ENCODE measurements around the gene SLC39A6.
"Not testable (repeated sequence)": the region's sequence is repeated elsewhere in the genome, so short reads cannot be mapped to it uniquely, and the experiment has no call there.

SLC39A6 gene

DNA sequence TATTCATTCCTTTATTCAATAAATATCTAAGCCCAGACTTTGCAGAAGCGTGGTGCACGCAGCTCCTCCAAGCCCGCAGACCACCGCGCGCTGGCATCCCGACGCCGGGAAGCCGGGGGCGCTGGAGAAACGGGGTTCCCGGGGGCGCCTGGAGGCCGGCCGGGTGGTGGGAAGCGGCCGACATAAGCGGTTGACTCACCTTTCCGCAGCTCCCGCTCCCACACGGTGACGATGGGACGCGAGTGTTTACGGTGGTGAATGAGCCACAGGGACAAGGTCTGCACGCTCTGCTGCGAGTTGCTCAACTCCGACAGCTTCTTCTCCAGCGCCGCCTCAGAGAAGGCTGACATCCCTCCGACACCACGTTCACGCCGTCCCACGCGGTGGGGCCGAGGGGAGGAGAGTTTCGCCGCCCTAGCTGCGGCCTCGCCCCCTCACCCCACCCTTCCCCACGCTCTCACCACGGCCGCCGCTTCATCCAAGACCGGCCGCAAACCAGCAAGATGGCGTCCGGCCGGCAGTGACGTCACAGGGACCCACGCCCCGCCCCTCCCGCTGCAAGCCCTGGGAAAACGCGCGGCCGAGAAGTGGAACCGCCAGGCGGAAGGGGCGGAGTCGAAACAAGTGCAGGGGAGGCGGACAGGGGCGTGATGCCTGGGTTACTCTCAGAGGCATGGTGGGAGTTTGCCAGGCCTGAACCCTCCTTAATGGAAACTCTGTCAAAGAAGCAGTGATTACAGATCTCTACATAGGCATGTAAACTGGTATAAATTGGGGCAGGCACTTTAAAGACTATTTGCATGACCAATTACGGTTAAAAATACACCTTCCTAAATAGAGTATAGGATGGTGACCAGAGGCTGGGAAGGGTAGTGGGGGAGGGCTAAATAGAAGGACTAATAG is 61.8 kb downstream of the SLC39A6 start, which contains the start of gene RPRD1A:
Gene RPRD1A, minus strand, starts transcription at position 505 of the 903 bp plus-strand sequence. Its CDS starts 155 bp downstream, at position 350.
- H3K4me3 ChIP-seq (ENCODE audit: low read depth, low read length) = peak within 1 kb of the TSS; percentile 87
- TF ChIP-seq, protein P1, sequence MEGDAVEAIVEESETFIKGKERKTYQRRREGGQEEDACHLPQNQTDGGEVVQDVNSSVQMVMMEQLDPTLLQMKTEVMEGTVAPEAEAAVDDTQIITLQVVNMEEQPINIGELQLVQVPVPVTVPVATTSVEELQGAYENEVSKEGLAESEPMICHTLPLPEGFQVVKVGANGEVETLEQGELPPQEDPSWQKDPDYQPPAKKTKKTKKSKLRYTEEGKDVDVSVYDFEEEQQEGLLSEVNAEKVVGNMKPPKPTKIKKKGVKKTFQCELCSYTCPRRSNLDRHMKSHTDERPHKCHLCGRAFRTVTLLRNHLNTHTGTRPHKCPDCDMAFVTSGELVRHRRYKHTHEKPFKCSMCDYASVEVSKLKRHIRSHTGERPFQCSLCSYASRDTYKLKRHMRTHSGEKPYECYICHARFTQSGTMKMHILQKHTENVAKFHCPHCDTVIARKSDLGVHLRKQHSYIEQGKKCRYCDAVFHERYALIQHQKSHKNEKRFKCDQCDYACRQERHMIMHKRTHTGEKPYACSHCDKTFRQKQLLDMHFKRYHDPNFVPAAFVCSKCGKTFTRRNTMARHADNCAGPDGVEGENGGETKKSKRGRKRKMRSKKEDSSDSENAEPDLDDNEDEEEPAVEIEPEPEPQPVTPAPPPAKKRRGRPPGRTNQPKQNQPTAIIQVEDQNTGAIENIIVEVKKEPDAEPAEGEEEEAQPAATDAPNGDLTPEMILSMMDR (IDR thresholded peaks at IDR 0.05; ENCODE audit: low read depth, low read length) = no peak

DNA sequence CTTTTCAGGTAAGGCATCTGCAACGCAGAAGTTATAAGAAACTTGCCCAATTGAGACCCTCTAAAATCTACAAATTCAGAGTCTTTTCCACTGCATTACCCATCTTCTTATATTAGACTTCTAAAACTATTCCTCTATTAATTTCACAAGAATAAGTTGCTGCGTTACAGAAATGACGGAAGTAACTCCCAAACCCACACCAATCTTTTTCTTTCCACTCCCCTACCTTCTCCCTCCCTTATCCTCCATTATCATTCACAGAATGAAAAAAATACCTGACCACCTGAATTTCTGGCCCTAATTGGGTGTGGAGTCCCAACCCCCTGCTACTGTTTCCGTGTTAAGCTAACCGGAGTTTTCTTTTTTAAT is 62.5 kb downstream of the SLC39A6 start:
- TF ChIP-seq, protein P1 (IDR thresholded peaks at IDR 0.05; ENCODE audit: low read depth, low read length) = no peak

DNA sequence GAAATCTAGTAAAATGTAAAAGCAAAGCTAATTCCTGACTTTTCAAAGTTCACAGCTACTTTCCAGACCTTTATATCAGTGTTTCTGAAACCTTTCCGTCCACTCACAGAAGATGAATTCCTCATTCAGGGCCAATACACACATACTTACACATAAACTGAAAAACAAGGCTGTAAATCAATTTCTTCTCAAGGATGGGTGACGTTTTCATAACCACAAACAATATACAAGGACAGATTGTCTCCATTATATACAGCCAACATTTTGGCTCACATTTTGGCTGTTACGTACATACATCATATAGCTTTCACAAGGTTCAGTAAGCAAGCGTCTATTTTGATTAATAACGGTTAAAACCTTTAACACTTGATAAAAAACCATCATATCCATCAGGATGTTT is 63.1 kb downstream of the SLC39A6 start:
- TF ChIP-seq, protein P1 (IDR thresholded peaks at IDR 0.05; ENCODE audit: low read depth, low read length) = no peak
- peak overlapping the region; percentile 87 for H3K4me3 ChIP-seq (ENCODE audit: low read depth, low read length)

More for the DNA sequence above, 62.5 kb downstream of the SLC39A6 start:
- H3K4me3 ChIP-seq (ENCODE audit: low read depth, low read length) = peak overlapping the region; percentile 87

DNA sequence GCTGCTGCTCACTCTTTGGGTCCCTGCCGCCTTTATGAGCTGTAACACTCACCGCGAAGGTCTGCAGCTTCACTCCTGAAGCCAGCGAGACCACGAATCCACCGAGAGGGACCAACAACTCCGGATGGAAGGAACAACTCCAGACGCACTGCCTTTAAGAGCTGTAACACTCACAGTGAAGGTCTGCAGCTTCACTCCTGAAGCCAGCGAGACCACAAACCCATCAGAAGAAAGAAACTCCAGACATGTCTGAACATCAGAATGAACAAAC is 64.4 kb downstream of the SLC39A6 start:
- H3K4me3 ChIP-seq (ENCODE audit: low read depth, low read length) = not testable (repeated sequence)

DNA sequence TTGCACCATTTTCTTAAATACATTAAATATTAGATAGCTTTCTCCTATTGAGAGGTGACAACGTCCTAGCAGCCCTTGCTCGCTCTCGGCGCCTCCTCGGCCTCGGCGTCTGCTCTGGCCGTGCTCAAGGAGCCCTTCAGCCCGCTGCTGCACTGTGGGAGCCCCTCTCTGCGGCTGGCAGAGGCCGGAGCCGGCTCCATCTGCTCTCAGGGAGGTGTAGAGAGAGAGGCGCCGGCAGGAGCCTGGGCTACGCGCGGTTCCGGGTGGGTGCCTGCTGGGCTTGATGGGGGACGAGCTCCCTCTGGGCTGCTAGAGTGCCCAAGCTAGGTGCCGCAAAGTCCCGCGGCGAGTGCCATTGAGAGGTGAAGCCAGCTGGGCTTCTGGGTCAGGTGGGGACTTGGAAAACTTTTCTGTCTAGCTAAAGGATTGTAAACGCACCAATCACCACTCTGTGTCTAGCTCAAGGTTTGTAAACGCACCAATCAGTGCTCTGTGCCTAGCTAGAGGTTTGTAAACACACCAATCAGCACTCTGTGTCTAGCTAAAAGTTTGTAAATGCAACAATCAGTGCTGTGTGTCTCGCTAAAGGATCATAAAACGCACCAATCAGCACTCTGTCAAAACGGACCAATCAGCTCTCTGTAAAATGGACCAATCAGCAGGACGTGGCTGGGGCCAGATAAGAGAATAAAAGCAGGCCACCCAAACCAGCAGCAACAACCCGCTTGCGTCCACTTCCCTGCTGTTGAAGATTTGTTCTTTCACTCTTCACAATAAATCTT is 64.9 kb downstream of the SLC39A6 start:
- no peak overlapping the region for H3K4me3 ChIP-seq (ENCODE audit: low read depth, low read length)
- TF ChIP-seq, protein P1 (IDR thresholded peaks at IDR 0.05; ENCODE audit: low read depth, low read length) = no peak

DNA sequence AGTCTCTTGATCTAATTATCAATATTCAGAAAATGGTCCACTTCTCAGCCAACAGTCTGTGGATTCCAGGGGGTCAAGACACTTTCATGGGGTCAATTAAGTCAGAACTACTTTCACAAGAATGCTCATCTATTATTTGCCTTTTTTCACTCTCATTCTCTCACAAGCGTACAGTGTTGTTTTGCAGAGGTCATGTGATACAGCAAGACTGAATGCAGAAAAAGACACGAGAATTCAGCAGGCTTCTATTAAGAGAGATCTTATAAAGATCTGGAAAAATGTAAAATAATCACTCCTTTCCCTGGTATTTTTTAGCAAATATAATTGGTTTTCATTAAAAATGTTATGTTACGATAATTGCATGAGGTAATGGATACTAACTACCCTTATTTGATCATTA is 70.5 kb downstream of the SLC39A6 start:
- TF ChIP-seq, protein P1 (IDR thresholded peaks at IDR 0.05; ENCODE audit: low read depth, low read length) = no peak
- H3K4me3 ChIP-seq (ENCODE audit: low read depth, low read length) = no peak overlapping the region
